CD8-positive, alpha-beta memory T cell (primary cell): ENCODE data around the gene KRTAP16-1. TPM values are rescaled to one million over a fixed set of nuclear protein-coding genes. Genes with fewer than 3 reads are reported as not detected.

Source experiments
- CTCF ChIA-PET: fragments of 350-600 bp; sonication (Branson Sonifier 250); formaldehyde crosslinking; loops from one replicate; lab custom pipeline; 2021; ENCODE audit warnings: antibody characterized with exemption; lab: Charles Lee
- POLR2A ChIA-PET: fragments of 350-600 bp; sonication (Branson Sonifier 250); formaldehyde crosslinking; loops from one replicate; lab custom pipeline; 2021; ENCODE audit warnings: antibody characterized with exemption; lab: Charles Lee
- DNase-seq, 5 donors: peaks; one replicate each; pipeline versions ENCODE4 v3.0.0 to v3.0.0-alpha.2; 2020 to 2022; ENCODE audit warnings: mixed read lengths in 1 of 5
- H3K27ac ChIP-seq: one replicate; pipeline ENCODE4 v1.7.0; 2013; ENCODE audit warnings: low read depth, mild to moderate bottlenecking, low read length, moderate library complexity
- H3K27me3 ChIP-seq: 2 replicates; pipeline ENCODE4 v1.7.0; 2013; ENCODE audit warnings: low read length, mild to moderate bottlenecking; ENCODE audit not compliant: insufficient read depth, poor library complexity, severe bottlenecking
- H3K36me3 ChIP-seq: 2 replicates; pipeline ENCODE4 v1.7.0; 2013; ENCODE audit warnings: mild to moderate bottlenecking, low read length, moderate library complexity; ENCODE audit not compliant: insufficient read depth
- H3K4me1 ChIP-seq: 2 replicates; pipeline ENCODE4 v1.7.0; 2013; ENCODE audit warnings: mild to moderate bottlenecking, low read length, moderate library complexity; ENCODE audit not compliant: insufficient read depth
- H3K4me3 ChIP-seq: 2 replicates; pipeline ENCODE4 v1.7.0; 2013; ENCODE audit warnings: mild to moderate bottlenecking, low read length
- H3K9me3 ChIP-seq: 2 replicates; pipeline ENCODE4 v1.7.0; 2013; ENCODE audit warnings: mild to moderate bottlenecking, low read length
- H3K27ac Mint-ChIP-seq, 8 donors: one replicate each; pipeline ENCODE4 v1.8.0; 2020 to 2021; ENCODE audit warnings: mixed read lengths in 8 of 8, mild to moderate bottlenecking in 6 of 8, inconsistent platforms in 3 of 8, moderate library complexity in 3 of 8
- H3K27me3 Mint-ChIP-seq, 2 donors: one replicate each; pipeline ENCODE4 v1.8.0; 2020 to 2021; ENCODE audit warnings: mixed read lengths in 2 of 2, mild to moderate bottlenecking in 1 of 2, moderate library complexity in 1 of 2
- H3K36me3 Mint-ChIP-seq, 3 donors: one replicate each; pipeline ENCODE4 v1.8.0; 2020 to 2021; ENCODE audit warnings: mixed read lengths in 3 of 3, inconsistent platforms in 1 of 3, mild to moderate bottlenecking in 1 of 3
- H3K4me1 Mint-ChIP-seq, 3 donors: one replicate each; pipeline ENCODE4 v1.8.0; 2020 to 2021; ENCODE audit warnings: mixed read lengths in 3 of 3, inconsistent platforms in 1 of 3, mild to moderate bottlenecking in 1 of 3
- H3K4me3 Mint-ChIP-seq, 7 donors: one replicate each; pipeline ENCODE4 v1.8.0; 2020 to 2021; ENCODE audit warnings: mixed read lengths in 7 of 7, mild to moderate bottlenecking in 6 of 7, moderate library complexity in 4 of 7, inconsistent platforms in 2 of 7
- H3K9me3 Mint-ChIP-seq, 5 donors: one replicate each; pipeline ENCODE4 v1.8.0; 2020 to 2022; ENCODE audit warnings: mixed read lengths in 5 of 5, mild to moderate bottlenecking in 3 of 5, moderate library complexity in 2 of 5, inconsistent platforms in 1 of 5
- polyA plus RNA-seq: library from polyadenylated mRNA; unstranded; fragments of 300-500 nt; fragmentation: Illumina TruSeq; gene quantifications from one replicate; pipeline ENCODE4 v1.2.3, GENCODE V29; 2021
- total RNA-seq, 2 experiments: library from RNA; stranded (reverse); gene quantifications; one replicate each; pipeline ENCODE4 v1.2.3, GENCODE V29; 2021

Gene KRTAP16-1
- total and polyA plus RNA-seq, 3 experiments from 2014 or later, result 0.58 TPM; not detected in 2

- H3K4me1 Mint-ChIP-seq, result peaks cover 35 to 54% (median 49%) of the 10 kb centered on the region in 3 donors
- no peaks in the 10 kb centered on the region for H3K9me3 Mint-ChIP-seq
- ChIA-PET POLR2A (no interaction called here), CTCF (no interaction called here)
- H3K27me3 Mint-ChIP-seq, result no peaks in the 10 kb centered on the region
- Histone ChIP-seq H3K27me3 (no peaks in the 10 kb centered on the region), H3K4me1 (peaks cover 47% of the 10 kb centered on the region), H3K27ac (no peak overlapping the region), H3K36me3 (no peaks in the 10 kb centered on the region), H3K4me3 (no peak overlapping the region), H3K9me3 (no peaks in the 10 kb centered on the region)
- H3K27ac Mint-ChIP-seq, result peak overlapping the region in 5 of 8 donors; percentile 66 to 90 (median 81)
- peaks cover 0 to 4% (median 0%) of the 10 kb centered on the region in 3 donors for H3K36me3 Mint-ChIP-seq
- H3K4me3 Mint-ChIP-seq, result peak overlapping the region in 1 of 7 donors; percentile 45
- DNase-seq, result no peak
Measured at GRCh38 chr17:41327411-41328120, 18.5 kb upstream of the KRTAP16-1 start.

- H3K36me3 ChIP-seq, result no peaks in the 10 kb centered on the region
- Mint-ChIP-seq H3K4me3 (peak overlapping the region in 5 of 7 donors; percentile 22 to 75 (median 39)), H3K27me3 (no peaks in the 10 kb centered on the region), H3K27ac (peak overlapping the region in 6 of 8 donors; percentile 23 to 90 (median 72)), H3K4me1 (peaks cover 44 to 66% (median 59%) of the 10 kb centered on the region in 3 donors), H3K36me3 (no peaks in the 10 kb centered on the region), H3K9me3 (no peaks in the 10 kb centered on the region)
- H3K9me3 ChIP-seq, result no peaks in the 10 kb centered on the region
- no peaks in the 10 kb centered on the region for H3K27me3 ChIP-seq
- CTCF ChIA-PET, result interaction anchor here (1.2 kb wide), 1 partner anchor 339 kb away, joined by 3 read pairs; no protein-coding TSS in a partner anchor
- H3K4me1 ChIP-seq, result peaks cover 52% of the 10 kb centered on the region
- no peak overlapping the region for H3K4me3 ChIP-seq
- DNase-seq, result peak in 4 of 5 donors; percentile 24 to 54 (median 40)
- POLR2A ChIA-PET, result no interaction called here
- H3K27ac ChIP-seq, result no peak overlapping the region
Measured at GRCh38 chr17:41326173-41327145, 17.4 kb upstream of the KRTAP16-1 start.

GRCh38 chr17:41325611-41326010, 16.5 kb upstream of the KRTAP16-1 start:
- ChIA-PET POLR2A (no interaction called here), CTCF (interaction anchor here (1.2 kb wide), 1 partner anchor 340 kb away, joined by 3 read pairs; no protein-coding TSS in a partner anchor)
- H3K36me3 ChIP-seq, result no peaks in the 10 kb centered on the region
- no peak overlapping the region for H3K4me3 ChIP-seq
- Mint-ChIP-seq H3K4me3 (peak overlapping the region in 1 of 7 donors; percentile 75), H3K4me1 (peaks cover 45 to 74% (median 61%) of the 10 kb centered on the region in 3 donors), H3K27me3 (no peaks in the 10 kb centered on the region), H3K36me3 (no peaks in the 10 kb centered on the region), H3K27ac (peak overlapping the region in 3 of 8 donors; percentile 42 to 81 (median 50)), H3K9me3 (peaks cover 0 to 4% (median 0%) of the 10 kb centered on the region in 5 donors)
- H3K27ac ChIP-seq, result no peak overlapping the region
- DNase-seq, result no peak
- H3K27me3 ChIP-seq, result no peaks in the 10 kb centered on the region
- H3K9me3 ChIP-seq, result peaks cover under 1% of the 10 kb centered on the region
- H3K4me1 ChIP-seq, result peaks cover 52% of the 10 kb centered on the region

GRCh38 chr17:41325126-41325525, 16.0 kb upstream of the KRTAP16-1 start:
- no peak overlapping the region for H3K4me3 Mint-ChIP-seq
- ChIA-PET POLR2A (no interaction called here), CTCF (interaction anchor here (1.2 kb wide), 1 partner anchor 341 kb away, joined by 3 read pairs; no protein-coding TSS in a partner anchor)
- peaks cover 0 to 4% (median 0%) of the 10 kb centered on the region in 5 donors for H3K9me3 Mint-ChIP-seq
- Histone ChIP-seq H3K36me3 (no peaks in the 10 kb centered on the region), H3K9me3 (peaks cover 5% of the 10 kb centered on the region), H3K4me1 (peaks cover 52% of the 10 kb centered on the region), H3K27me3 (no peaks in the 10 kb centered on the region), H3K27ac (no peak overlapping the region), H3K4me3 (no peak overlapping the region)
- no peaks in the 10 kb centered on the region for H3K36me3 Mint-ChIP-seq
- H3K27me3 Mint-ChIP-seq, result no peaks in the 10 kb centered on the region
- peaks cover 45 to 76% (median 61%) of the 10 kb centered on the region in 3 donors for H3K4me1 Mint-ChIP-seq
- peak overlapping the region in 2 of 8 donors; percentile 26 to 52 for H3K27ac Mint-ChIP-seq
- no peak for DNase-seq

- Histone ChIP-seq H3K4me3 (no peak overlapping the region), H3K27me3 (no peaks in the 10 kb centered on the region), H3K9me3 (peaks cover 11% of the 10 kb centered on the region), H3K36me3 (no peaks in the 10 kb centered on the region), H3K4me1 (peaks cover 52% of the 10 kb centered on the region), H3K27ac (no peak overlapping the region)
- Mint-ChIP-seq H3K4me3 (no peak overlapping the region), H3K4me1 (peaks cover 45 to 72% (median 61%) of the 10 kb centered on the region in 3 donors), H3K9me3 (peaks cover 2 to 6% (median 4%) of the 10 kb centered on the region in 5 donors), H3K27me3 (no peaks in the 10 kb centered on the region), H3K27ac (peak overlapping the region in 6 of 8 donors; percentile 46 to 88 (median 66)), H3K36me3 (peaks cover 0 to 3% (median 0%) of the 10 kb centered on the region in 3 donors)
- POLR2A ChIA-PET, result no interaction called here
- DNase-seq, result no peak
- CTCF ChIA-PET, result interaction anchor here (1.5 to 2.3 kb wide), 3 partner anchors 7 to 167 kb away, joined by 4 to 18 read pairs (median 8); no protein-coding TSS in a partner anchor
Measured at GRCh38 chr17:41324180-41325075, 15.3 kb upstream of the KRTAP16-1 start.

- peaks cover 46% of the 10 kb centered on the region for H3K4me1 ChIP-seq
- H3K4me3 ChIP-seq, result no peak overlapping the region
- Mint-ChIP-seq H3K36me3 (peaks cover 0 to 8% (median 0%) of the 10 kb centered on the region in 3 donors), H3K4me3 (no peak overlapping the region), H3K4me1 (peaks cover 40 to 64% (median 56%) of the 10 kb centered on the region in 3 donors), H3K27ac (peak overlapping the region in 6 of 8 donors; percentile 73 to 96 (median 86)), H3K9me3 (peaks cover 3 to 10% (median 4%) of the 10 kb centered on the region in 5 donors), H3K27me3 (no peaks in the 10 kb centered on the region)
- no peak overlapping the region for H3K27ac ChIP-seq
- ChIA-PET CTCF (interaction anchor here (0.7 to 3.3 kb wide), 22 partner anchors 8 to 463 kb away, joined by 3 to 28 read pairs (median 4); partner anchors contain the start of genes KRTAP16-1 and KRTAP29-1), POLR2A (interaction anchor here (1.5 kb wide), 1 partner anchor 15 kb away, joined by 10 read pairs; the partner anchor contains the start of gene KRTAP16-1)
- peaks cover 12% of the 10 kb centered on the region for H3K9me3 ChIP-seq
- no peaks in the 10 kb centered on the region for H3K36me3 ChIP-seq
- DNase-seq, result no peak
- no peaks in the 10 kb centered on the region for H3K27me3 ChIP-seq
Measured at GRCh38 chr17:41322903-41323895, 14.1 kb upstream of the KRTAP16-1 start.
